ENCODE measurements around the gene TM2D1. TPM values are rescaled to one million over a fixed set of nuclear protein-coding genes. Genes with fewer than 3 reads are reported as not detected.

Gene TM2D1
- total RNA-seq, 4 donors from 2014 or later, result 37.6 to 67.2 (median 52.8) TPM

DNA sequence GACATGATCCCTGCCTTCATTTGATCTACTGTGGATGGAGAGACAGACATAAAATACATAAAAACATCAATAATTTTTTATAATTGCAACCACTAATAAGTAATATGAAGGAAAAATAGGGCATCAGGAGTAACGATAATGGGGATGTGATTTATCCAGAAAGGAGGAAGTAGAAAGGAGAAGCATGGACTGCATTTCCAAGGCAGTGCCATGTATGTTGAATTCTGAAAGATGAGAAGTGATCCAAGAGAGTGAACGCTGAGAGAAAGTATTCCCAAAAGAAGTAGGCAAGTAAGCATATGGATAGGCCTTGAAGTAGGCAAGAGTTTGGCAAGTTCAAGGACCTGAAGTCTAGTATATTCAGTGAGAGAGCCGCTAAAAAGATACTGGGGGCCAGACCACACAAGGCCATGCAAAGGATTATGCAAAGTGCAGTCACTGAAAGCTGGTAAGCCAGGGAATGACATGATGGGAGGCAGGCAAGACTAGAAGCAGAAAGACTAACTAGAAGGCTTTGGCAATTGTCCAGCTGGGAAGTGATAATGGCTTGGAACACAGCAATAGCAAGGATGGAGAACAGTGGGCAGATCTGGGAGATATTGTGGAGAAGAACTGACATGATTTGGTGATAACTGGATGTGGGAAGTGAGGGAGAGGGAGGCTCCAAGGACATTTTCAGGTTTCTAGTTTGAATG, 85.9 kb downstream of the TM2D1 start:
- no peak for DNase-seq (ENCODE audit: low spot score in 2 of 2)
- H3K27me3 ChIP-seq, result no peaks in the 10 kb centered on the region
- H3K4me3 ChIP-seq, result no peak overlapping the region
- H3K9me3 ChIP-seq, result no peaks in the 10 kb centered on the region
- H3K36me3 ChIP-seq, result no peaks in the 10 kb centered on the region
- WGBS, result 75% methylated on average over 3 of the region's 3 CpGs
- H3K4me1 ChIP-seq, result peaks cover 67% of the 10 kb centered on the region
- H3K27ac ChIP-seq, result peak overlapping the region; percentile 79
- TF ChIP-seq CTCF (IDR thresholded peaks at IDR 0.05) (no peak), EP300 (IDR thresholded peaks at IDR 0.05) (no peak), POLR2A (IDR thresholded peaks at IDR 0.05) (no peak), POLR2AphosphoS5 (IDR thresholded peaks at IDR 0.05) (no peak)

GRCh38 chr1:61638296-61638695, 86.6 kb downstream of the TM2D1 start:
- H3K27ac ChIP-seq, result peak overlapping the region; percentile 79
- H3K4me3 ChIP-seq, result no peak overlapping the region
- peak; percentile 43 for TF ChIP-seq EP300 (IDR thresholded peaks at IDR 0.05)
- TF ChIP-seq POLR2AphosphoS5 (IDR thresholded peaks at IDR 0.05), result peak in 2 of 3 donors; percentile 61 to 94
- no peak for TF ChIP-seq POLR2A (IDR thresholded peaks at IDR 0.05)
- TF ChIP-seq CTCF (IDR thresholded peaks at IDR 0.05), result no peak
- no peaks in the 10 kb centered on the region for H3K9me3 ChIP-seq
- peaks cover 67% of the 10 kb centered on the region for H3K4me1 ChIP-seq
- no peaks in the 10 kb centered on the region for H3K36me3 ChIP-seq
- H3K27me3 ChIP-seq, result no peaks in the 10 kb centered on the region
- 54% methylated on average over 2 of the region's 2 CpGs for WGBS
- DNase-seq (ENCODE audit: low spot score in 2 of 2), result no peak

GRCh38 chr1:61637470-61637869, 87.5 kb downstream of the TM2D1 start:
- WGBS, result 93% methylated on average over 2 of the region's 2 CpGs
- no peak for DNase-seq (ENCODE audit: low spot score in 2 of 2)
- H3K4me3 ChIP-seq, result no peak overlapping the region
- no peak for TF ChIP-seq POLR2AphosphoS5 (IDR thresholded peaks at IDR 0.05)
- TF ChIP-seq POLR2A (IDR thresholded peaks at IDR 0.05), result no peak
- TF ChIP-seq EP300 (IDR thresholded peaks at IDR 0.05), result no peak
- TF ChIP-seq CTCF (IDR thresholded peaks at IDR 0.05), result no peak
- H3K27ac ChIP-seq, result no peak overlapping the region
- peaks cover 63% of the 10 kb centered on the region for H3K4me1 ChIP-seq
- H3K9me3 ChIP-seq, result no peaks in the 10 kb centered on the region
- H3K36me3 ChIP-seq, result no peaks in the 10 kb centered on the region
- H3K27me3 ChIP-seq, result no peaks in the 10 kb centered on the region

DNA sequence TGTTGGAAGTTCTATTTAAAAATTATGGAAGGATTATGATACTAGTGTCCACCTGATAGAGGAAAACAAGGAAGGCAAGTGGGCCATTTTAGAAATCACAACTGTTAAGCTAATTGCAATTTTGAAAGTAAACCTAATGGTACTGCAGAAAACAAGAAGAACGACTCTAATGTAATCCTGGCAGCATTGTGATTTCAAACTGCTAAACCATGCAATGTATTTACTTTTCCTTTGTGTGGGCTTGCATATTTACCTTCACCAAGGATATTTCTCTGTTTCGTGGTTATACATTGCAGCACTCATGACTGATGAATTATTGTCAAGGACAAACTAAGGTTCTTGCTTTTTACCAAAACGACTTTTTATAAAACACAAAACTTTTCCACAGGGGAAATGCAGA, 88.1 kb downstream of the TM2D1 start:
- DNase-seq (ENCODE audit: low spot score in 2 of 2), result no peak
- no peak overlapping the region for H3K27ac ChIP-seq
- H3K4me1 ChIP-seq, result peaks cover 57% of the 10 kb centered on the region
- WGBS, result 48% methylated on average over 3 of the region's 3 CpGs
- H3K36me3 ChIP-seq, result no peaks in the 10 kb centered on the region
- TF ChIP-seq POLR2AphosphoS5 (IDR thresholded peaks at IDR 0.05) (no peak), POLR2A (IDR thresholded peaks at IDR 0.05) (no peak), CTCF (IDR thresholded peaks at IDR 0.05) (no peak), EP300 (IDR thresholded peaks at IDR 0.05) (no peak)
- H3K9me3 ChIP-seq, result no peaks in the 10 kb centered on the region
- H3K27me3 ChIP-seq, result no peaks in the 10 kb centered on the region
- no peak overlapping the region for H3K4me3 ChIP-seq

DNA sequence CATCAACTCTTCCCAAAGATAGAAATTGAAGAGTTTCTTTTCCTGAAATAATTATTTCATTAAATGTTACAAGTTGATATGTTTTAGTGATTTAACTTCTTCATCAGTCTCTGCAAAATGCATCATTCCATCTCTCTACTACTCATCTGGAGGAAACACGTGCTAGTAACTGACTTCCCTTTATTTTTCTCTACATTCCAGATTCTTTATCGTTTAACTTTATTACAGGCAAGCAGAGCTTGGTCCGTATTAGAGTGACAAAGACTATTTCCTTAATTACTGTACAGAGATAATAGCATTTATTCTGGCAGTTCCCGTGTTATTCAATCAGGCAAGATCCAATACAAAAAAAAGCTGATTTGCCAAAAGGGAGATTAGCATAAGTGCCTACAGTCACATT, 88.6 kb downstream of the TM2D1 start:
- WGBS, result 36% methylated on average over 4 of the region's 4 CpGs
- Histone ChIP-seq H3K27me3 (no peaks in the 10 kb centered on the region), H3K9me3 (no peaks in the 10 kb centered on the region), H3K36me3 (no peaks in the 10 kb centered on the region), H3K4me1 (peaks cover 52% of the 10 kb centered on the region), H3K27ac (no peak overlapping the region), H3K4me3 (no peak overlapping the region)
- no peak for TF ChIP-seq CTCF (IDR thresholded peaks at IDR 0.05)
- no peak for TF ChIP-seq POLR2A (IDR thresholded peaks at IDR 0.05)
- TF ChIP-seq POLR2AphosphoS5 (IDR thresholded peaks at IDR 0.05), result no peak
- TF ChIP-seq EP300 (IDR thresholded peaks at IDR 0.05), result no peak
- no peak for DNase-seq (ENCODE audit: low spot score in 2 of 2)
